ENCODE data around the gene MAP2K5.

DNA sequence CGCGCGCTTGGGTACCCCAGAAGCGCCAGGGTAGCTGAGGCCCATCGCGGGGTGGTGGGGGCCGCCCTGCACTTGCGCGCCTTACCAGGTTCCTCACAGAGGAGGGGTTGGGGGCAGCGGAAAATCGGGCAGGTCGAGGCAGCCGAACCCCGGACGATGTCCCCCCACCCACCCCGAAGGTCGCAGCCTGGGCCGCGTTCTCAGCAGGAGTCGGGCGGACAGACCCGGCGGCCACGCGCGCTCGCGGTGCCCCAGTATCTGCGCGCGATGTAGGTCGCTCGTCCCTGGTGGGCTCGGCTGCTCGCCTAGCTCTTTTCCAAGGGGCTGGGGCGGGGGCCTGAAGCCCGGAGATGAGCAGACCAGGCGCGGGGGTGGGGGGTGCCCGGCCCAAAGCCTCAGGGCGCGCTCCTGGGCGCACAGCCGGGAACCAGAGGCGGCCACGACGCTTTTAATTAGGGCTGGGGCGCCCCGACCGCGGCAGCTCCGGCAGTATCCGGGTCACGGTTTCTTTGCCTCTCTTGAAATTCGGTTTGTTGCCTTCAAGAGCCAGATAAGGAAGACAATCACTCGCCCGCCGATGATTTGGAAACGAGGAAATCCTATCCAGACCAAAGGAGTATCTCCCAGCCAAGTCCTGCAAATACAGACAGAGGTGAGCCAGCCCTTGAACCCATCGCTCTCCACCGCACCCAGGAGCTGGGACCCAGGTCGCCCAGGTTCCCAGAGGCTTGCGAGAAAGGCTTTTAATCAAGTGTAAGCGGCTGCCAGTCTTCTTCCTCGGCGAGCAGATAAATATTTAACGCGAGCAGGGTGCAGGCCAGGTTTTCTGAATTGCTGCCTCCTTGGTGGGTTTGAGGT, 287.4 kb downstream of the MAP2K5 start:
- no peak for TF ChIP-seq CTCF (IDR thresholded peaks at IDR 0.05; ENCODE audit: poor library complexity)
- peak; percentile 71 for TF ChIP-seq EZH2phosphoT487 (IDR thresholded peaks at IDR 0.05; ENCODE audit: low read depth, severe bottlenecking, unreplicated experiment)
